ENCODE data around the gene PRMT2.
"Not testable (repeated sequence)": the region's sequence is repeated elsewhere in the genome, so short reads cannot be mapped to it uniquely, and the experiment has no call there.

PRMT2 gene

GRCh38 chr21:46699104-46699503, 63.6 kb downstream of the PRMT2 start:
- H3K36me3 Mint-ChIP-seq (ENCODE audit: low read depth) = not testable (repeated sequence)

More at GRCh38 chr21:46699104-46699503, 63.6 kb downstream of the PRMT2 start:
- not testable (repeated sequence) for H3K27me3 Mint-ChIP-seq (ENCODE audit: low read depth); DNase-seq (ENCODE audit: low spot score); H3K27ac Mint-ChIP-seq; H3K4me3 Mint-ChIP-seq; H3K4me1 Mint-ChIP-seq (ENCODE audit: low read depth); H3K9me3 Mint-ChIP-seq
